Erythroblast (primary cell): ENCODE measurements around the gene DNAJB8.

Experiments used
- GATA1 ChIP-seq: IDR thresholded peaks from 2 replicates; pipeline ENCODE4 v1.6.1; 2011; ENCODE audit warnings: low read depth, mild to moderate bottlenecking, control low read depth, low read length, moderate library complexity
- POLR2A ChIP-seq: IDR thresholded peaks from 2 replicates; pipeline ENCODE4 v1.6.1; 2011; ENCODE audit warnings: mild to moderate bottlenecking, low read length

DNA sequence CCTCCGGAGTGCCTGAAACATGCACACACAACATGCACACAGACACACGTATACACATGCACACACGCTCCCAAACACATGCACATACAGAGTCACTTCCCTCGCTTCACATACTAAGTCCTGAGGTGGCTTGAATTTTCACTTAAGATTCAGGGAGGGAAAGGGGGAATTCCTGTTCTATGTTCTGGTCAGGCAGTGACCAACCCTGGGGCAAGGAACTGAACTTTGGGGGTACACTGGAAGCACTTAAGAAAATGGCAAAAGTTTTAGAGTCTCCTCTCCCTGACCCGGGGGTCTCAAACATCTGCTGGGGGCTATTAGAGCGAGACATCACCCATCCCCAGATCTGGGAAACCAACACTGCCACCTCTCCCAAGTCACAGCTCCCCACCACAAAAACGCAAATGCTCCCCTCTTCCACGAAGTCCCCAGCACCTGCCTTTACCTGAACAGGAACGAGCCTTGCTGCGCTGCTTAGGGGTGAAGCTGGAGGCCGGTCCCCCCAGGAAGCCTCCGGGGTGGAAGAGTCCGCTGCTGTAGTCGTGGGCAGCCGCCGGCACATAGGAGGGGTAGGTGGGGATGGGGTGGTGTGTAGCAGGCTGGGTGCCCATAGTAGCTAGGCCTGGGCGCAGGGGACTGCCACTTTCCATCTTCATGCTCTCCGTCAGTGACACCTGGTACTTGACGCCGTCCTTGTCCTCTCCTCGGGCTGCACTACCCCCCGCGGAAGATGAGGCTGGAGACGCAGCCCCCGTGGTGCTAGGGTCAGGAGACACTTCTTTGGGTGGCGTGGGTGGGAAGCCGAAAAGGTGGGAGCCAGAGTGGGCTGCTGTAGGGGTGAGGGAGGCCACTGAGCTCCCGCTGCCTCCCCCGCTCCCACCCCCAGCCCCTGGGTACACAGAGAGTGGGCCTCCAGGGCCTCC, 18.9 kb upstream of the DNAJB8 start:
- TF ChIP-seq POLR2A, result peak; percentile 19
- no peak for TF ChIP-seq GATA1
